HG03103 (cell line): Measurements from ENCODE around the gene ZNF700.
"Not testable (repeated sequence)": the region's sequence is repeated elsewhere in the genome, so short reads cannot be mapped to it uniquely, and the experiment has no call there.

Source experiments
- ATAC-seq: cut with Tn5 transposase; IDR thresholded peaks from one replicate; pipeline ENCODE4 v1.9.1; 2021; ENCODE audit warnings: low read depth; ENCODE audit not compliant: unreplicated experiment

The ZNF700 gene

DNA sequence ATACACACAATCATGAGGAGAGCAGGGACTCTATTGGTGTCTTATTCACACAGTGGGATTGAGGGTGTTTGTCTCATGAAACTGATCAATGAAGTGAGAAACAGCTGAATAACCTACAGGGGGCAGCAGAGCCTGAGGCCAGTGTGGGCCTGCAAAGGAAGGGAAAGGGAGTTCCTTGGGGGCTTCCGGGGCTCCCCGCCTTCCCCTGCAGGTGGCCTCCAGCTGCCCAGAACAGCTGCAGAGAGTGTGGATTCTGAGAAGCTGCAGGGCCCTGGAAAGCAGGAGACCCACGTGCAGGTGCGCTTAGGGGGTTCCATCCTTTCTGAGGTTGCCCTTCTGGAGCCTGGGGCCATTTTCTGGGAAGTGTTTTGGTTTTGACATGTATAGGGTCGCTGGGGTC, 60.1 kb downstream of the ZNF700 start:
- no peak for ATAC-seq

DNA sequence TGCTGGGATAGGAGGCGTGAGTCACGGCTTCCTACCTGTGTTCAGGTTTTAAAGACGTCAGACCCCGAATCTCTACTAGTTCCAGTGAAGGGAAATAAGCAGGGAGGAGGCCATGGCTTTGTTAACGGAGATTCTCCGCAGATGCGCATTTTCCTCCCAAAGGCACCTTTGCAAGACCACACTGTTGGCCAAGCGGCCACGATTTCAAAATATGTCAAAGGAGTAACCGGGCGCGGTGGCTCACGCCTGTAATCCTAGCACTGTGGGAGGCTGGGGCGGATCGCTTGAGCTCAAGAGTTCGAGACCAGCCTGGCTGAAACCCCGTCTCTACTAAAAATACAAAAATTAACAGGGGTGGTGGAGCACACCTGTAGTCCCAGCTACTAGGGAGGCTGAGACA, 61.8 kb downstream of the ZNF700 start:
- ATAC-seq = no peak

DNA sequence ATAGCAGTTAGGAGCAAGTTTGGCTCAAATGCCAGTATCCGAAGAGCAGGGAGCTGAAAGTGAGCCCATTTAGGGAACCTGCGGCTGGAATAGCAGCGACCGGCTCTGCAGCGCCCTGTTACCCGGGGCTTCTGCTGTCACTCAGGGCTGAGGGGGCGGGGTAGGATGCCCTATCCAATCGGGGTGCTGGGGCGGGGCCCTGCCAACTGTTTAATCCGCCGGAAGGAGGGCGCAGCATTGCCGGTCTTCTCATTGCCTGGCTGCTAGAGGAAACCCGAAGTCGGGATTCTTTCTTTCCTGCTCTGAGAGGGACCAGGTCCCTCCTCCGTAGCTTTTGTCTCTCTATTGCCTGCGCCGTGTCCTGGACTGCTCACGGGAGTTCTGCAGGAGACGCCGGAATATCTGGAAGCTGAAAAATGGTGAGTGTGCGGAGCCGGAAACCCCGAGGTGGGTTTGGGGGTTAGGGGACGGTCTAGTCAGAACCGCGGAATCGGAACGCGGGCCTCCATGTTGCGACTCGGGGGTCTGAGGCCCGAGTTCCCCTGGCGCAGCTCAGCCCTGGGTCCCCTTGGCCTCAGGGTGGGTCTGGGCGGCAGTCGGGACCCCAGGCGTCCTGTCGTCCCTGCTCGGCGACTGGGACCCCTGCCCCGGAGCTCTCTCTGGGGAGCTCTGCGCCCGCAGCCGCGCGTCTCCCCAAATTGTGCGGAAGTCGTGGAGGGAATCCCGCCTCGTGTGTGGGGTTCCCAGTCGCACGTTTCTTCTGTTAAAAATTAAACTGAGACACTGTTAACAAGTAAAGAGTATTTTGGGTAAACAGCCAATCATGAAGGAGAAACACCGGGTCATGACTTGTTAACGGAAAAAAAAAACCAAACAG, 62.7 kb downstream of the ZNF700 start:
- peak; percentile 77 for ATAC-seq

DNA sequence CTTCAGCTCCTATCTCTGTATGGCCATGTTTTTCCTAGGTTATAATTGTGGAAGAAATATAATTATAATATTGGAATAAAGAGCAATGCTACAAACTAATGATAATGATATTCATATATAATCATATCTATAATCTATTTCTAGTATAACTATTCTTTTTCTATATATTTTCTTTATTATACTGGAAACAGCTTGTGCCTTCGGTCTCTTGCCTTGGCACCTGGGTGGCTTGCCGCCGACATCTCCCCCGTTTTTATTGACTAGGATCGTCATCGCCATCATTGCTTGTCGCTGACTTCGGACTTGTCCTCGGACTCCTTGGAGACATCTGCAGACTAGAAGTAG, 64.2 kb downstream of the ZNF700 start:
- ATAC-seq = no peak

DNA sequence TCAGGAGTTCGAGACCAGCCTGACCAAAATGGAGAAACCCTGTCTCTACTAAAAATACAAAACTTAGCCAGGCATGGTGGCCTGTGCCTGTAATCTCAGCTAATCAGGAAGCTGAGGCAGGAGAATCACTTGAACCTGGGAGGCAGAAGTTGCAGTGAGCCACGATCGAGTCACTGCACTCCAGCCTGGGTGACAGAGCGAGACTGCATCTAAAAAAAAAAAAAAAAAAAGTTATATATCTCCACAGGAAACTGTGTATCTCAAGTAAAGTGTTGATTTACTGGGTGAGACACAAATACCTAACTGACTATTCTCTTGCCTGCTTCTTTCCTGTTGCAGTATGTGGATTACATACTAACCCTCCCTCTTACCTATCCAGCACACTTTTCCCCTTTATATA, 67.0 kb downstream of the ZNF700 start:
- not testable (repeated sequence) for ATAC-seq

DNA sequence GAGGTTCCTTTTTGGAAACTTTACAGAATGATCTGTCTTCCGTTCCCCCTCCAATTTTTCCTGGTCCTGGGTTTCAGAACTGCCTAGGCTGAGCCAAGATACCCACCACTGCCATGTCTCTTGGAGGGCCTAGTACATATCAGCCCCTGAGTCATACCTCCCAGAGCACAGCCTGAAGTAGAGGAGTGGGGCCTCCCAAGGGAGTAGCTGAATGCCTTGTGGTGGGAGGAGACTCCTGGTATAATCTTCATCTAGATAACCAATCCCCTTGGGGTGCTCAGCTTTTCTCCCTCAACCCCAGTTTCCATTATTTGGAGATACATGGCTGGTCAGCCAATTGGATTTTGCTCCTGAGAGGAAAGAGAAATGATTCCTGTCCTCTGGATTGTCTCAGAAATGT, 70.3 kb downstream of the ZNF700 start:
- ATAC-seq = no peak
